ENCODE measurements around the gene EPS15.

DNA sequence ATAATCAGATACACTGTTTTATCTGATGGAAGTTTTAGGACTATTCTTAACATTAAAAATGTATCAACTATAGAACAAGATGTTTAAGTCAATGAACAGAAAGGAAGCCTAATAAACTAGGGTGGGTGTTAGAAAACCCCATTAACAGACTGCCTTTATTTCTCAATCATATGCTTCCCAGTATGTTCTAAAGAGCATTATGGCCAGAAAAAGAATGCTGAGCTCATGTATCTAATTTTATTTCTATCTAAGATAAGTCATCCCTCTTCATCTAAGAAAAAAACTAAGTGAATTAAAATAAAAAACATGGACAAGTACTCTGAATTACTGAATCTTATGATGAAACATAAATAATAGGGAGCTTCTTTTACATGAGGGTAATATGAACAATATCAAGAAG, 102.2 kb downstream of the EPS15 start:
- no peak for TF ChIP-seq EZH2 (IDR thresholded peaks at IDR 0.05; ENCODE audit: borderline replicate concordance)
- TF ChIP-seq, protein P1, sequence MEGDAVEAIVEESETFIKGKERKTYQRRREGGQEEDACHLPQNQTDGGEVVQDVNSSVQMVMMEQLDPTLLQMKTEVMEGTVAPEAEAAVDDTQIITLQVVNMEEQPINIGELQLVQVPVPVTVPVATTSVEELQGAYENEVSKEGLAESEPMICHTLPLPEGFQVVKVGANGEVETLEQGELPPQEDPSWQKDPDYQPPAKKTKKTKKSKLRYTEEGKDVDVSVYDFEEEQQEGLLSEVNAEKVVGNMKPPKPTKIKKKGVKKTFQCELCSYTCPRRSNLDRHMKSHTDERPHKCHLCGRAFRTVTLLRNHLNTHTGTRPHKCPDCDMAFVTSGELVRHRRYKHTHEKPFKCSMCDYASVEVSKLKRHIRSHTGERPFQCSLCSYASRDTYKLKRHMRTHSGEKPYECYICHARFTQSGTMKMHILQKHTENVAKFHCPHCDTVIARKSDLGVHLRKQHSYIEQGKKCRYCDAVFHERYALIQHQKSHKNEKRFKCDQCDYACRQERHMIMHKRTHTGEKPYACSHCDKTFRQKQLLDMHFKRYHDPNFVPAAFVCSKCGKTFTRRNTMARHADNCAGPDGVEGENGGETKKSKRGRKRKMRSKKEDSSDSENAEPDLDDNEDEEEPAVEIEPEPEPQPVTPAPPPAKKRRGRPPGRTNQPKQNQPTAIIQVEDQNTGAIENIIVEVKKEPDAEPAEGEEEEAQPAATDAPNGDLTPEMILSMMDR (IDR thresholded peaks at IDR 0.05; ENCODE audit: poor library complexity) = no peak
- no peak for TF ChIP-seq EZH2phosphoT487 (IDR thresholded peaks at IDR 0.05; ENCODE audit: low read depth, severe bottlenecking, unreplicated experiment)

Data from hepatocyte (in vitro differentiated cells).